ENCODE measurements around the gene CDH13.

CDH13 gene

DNA sequence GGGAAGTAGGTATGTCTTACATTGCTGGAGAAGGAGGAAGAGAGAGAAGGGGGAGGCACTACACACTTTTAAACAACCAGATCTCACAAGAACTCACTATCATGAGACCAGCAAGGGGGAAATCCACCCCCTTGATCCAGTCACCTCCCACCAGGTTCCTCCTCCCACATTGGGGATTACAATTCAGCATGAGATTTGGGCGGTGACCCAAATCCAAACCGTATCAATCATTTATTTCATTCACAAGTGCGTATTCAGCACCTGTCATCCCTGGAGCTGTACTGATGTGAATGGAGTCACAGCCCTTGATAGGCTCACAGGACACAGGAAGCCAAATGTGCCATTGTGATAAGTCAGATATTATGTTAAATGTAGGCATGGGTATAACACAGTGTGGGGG, 952.7 kb downstream of the CDH13 start:
- no peak for DNase-seq (ENCODE audit: low read depth)

- DNase-seq (ENCODE audit: low read depth): no peak
Observed at GRCh38 chr16:83581082-83581481, 954.3 kb downstream of the CDH13 start.

GRCh38 chr16:83581994-83582747, 955.4 kb downstream of the CDH13 start:
- DNase-seq (ENCODE audit: low read depth): no peak

GRCh38 chr16:83586036-83586435, 959.3 kb downstream of the CDH13 start:
- DNase-seq (ENCODE audit: low read depth): no peak

- DNase-seq (ENCODE audit: low read depth): no peak
Observed at GRCh38 chr16:83586461-83587200, 959.9 kb downstream of the CDH13 start.

DNA sequence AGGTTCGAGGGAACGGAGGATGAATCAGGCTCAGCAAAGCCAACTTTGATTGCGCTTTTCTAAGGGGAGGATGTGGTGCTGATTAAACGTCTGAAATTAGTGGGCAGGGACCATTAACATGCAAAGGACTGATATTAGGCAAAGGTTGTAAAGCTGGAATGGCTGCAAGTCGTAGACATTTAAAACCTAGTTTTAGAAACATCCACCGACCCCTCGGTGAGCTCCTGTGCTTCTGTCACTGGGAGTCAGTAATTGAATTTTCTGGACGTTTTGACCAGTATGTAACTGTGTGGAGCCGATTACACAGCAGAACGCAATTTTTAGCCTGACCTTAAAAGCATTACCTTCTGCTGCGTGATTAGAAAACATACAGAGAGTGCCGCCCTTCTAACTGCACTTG, 960.4 kb downstream of the CDH13 start:
- DNase-seq (ENCODE audit: low read depth): no peak

- DNase-seq (ENCODE audit: low read depth): no peak
Observed at GRCh38 chr16:83588070-83588469, 961.3 kb downstream of the CDH13 start.

DNA sequence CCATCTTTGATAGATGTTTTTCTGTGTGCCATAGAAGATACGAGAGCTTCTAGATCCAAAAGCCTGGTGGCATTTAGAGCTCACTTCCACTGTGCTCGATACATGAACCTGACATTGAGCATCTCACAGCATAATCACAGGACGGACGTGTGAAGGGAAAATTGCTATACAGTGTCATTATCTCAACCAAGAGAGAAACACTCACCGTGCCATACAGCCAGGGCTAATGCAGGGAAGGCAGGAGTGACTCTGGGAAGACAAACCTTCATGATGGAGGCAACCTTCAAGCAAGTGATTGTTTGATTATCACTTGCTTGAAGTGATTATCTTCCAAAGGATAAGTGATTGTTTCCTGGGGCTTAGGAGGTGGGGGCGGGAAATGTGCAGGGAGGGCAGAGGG, 962.8 kb downstream of the CDH13 start:
- DNase-seq (ENCODE audit: low read depth): no peak

GRCh38 chr16:83592778-83593177, 966.0 kb downstream of the CDH13 start:
- DNase-seq (ENCODE audit: low read depth): no peak

GRCh38 chr16:83599789-83600462, 973.2 kb downstream of the CDH13 start:
- DNase-seq (ENCODE audit: low read depth): no peak

DNA sequence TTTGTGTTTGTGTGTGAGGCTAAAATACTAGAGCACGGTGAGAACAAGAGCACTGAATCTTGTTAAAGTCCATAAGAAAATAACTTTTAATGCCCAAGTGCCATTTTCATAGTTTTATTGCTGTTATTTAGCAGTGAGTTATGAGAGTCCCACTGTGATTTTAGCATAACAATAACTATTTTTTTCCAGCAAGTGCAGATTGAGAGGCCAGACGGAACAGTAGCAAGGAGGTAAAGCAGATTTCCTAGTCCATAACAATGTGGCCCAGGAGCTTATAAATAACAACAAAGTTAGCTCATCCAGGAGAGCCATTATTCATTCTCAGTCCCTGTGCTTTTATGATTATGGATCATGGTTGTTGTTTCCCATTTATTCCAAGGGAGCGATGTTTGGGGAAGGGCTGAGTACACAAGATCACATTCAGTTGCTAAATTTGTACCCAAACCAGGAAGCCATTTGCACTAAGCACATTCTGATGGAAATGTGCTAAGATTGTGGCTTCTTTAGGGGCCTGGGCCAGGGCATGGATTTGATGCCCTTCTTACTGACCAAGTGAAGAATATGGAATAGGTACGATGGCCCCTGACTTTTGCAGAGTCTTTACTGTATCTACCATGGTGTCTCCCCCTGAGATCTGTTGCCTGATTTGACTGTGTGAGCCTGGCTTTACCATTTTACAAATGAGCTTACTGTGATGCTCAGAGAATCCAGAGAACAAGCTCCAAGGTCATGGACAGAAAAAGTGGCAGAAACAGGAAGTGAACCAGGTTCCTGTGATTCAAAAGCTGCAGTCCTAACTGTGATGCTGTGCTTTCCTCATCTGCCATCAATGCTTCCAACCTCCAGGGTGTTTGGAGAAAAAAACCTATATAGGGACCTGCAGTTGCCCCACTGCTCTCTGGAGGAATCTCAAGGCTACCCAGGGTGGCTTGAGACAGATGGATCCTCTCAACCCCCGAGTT, 976.3 kb downstream of the CDH13 start:
- DNase-seq (ENCODE audit: low read depth): no peak

DNA sequence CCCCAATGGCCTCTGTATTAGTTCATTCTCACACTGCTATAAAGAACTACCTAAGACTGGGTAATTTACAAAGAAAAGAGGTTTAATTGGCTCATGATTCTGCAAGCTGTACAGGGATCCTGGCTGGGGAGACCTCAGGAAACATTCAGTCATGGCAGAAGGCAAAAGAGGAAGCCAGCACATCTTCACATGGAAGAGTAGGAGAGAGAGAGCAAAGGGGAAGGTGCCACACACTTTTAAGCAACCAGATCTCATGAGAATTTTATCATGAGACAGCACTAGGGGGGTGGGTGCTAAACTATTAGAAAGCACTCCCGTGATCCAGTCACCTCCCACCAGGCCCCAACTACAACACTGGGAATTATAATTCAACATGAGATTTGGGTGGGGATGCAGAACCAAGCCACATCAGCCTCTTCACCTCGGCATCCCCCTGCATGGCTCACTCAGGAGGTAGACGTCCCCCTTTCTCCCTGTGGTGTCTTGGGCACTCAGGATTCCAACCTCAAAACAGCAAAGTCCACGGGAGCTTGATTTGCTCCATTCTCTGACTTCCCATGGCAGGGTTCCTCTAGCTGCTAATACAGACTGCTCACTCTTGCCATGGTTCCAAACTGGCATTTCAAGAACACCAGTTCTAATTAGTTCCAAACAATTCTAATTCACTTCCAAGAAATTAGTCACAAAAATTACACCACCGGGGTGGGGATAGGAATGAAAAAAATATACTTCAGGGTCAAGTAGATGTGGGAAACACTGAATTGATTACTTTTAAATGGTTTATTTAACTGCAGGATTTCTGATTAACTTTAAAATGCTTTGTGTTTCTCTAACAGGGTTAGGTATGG, 977.2 kb downstream of the CDH13 start:
- no peak for DNase-seq (ENCODE audit: low read depth)

DNA sequence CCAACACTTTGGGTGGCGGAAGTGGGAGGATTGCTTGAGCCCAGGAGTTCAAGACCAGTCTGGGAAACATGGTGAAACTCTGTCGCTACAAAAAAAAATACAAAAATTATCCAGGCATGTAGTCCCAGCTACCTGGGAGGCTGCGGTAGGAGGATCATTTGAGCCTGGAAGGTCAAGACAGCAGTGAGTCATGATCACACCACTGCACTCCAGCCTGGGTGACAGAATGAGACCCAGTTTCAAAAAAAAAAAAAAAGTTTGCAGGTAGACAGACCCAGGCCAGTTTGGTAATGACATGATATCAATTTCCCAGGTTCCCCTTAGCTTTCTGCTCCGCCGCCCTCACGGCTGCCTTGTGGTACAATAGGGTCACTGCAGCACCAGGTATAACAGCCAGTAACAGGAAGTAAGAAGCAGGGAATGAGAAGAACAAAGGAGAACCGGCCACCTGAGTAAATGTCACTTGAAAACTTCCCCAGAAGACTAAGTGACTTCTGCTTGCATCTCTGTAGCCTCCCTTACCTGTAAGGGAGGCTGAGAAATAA, 979.8 kb downstream of the CDH13 start:
- DNase-seq (ENCODE audit: low read depth): no peak

DNA sequence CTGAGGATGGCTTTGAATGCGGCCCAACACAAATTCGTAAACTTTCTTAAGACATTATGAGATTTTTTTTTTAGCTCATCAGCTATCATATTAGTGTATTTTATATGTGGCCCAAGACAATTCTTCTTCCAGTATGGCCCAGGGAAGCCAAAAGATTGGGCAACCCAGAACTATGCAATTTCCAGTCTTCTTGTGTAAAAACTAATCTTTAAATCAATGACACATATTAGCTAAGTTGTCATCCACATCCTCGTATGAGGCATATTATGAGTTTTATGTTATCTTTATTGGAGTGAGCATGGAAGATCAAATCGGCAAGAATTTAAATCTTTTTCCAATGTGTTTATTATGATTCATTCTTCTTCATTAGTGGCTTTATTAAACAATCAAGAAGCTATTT, 982.4 kb downstream of the CDH13 start:
- DNase-seq (ENCODE audit: low read depth): no peak

DNA sequence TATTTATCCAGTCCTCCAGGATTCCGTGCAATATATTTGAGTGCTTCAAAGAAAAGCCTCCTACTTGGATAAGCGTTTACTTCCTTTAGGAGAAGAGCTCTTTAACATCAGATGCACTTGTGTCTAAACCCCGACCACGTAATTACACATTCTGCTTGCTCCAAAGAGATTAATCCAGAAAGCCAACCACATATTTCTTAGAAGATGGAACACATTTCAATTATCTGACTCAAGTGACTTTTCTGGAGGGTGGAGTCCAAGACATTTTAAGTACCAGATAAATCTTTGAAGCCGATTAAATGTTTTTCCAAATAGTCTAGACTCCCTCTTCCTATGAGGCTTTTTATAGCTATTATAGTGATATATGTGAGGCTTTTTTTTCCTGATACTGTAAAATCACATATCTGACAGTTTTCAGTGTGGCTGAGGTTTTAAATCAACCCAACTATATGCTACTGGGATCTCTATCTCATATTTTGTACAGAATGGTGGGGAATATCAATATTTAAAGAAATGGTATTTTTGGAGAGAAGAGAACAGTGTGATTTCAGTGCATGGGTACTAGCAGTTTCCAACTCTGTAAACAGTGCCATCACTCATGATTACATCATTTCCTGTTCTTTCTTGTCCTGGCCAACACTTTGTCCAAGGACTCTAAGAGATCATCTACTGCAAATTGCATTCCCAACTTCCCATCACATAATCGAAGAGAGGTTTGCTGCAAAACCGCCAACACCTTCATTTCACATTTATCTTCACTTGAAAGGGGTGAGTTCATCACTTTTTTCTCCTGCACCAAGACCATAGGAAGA, 988.6 kb downstream of the CDH13 start:
- no peak for DNase-seq (ENCODE audit: low read depth)

DNA sequence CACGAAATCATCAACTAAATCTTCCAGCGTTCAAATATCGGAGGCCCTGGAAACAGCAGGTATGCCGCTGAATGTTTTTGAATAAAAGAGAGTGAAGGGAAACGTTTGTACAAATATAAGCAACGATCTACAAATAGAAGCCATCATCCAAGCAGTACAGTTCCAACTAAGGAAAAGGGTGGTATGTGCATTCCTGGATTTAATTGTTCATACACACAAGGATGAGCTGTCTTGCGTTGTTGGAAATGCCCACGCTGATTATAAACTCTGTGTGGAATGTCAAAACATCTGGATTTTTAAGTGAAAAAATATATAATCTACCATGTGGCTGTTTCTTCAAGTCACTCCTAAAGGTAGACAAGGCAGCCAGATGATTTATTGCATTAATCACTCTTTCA, 989.2 kb downstream of the CDH13 start:
- DNase-seq (ENCODE audit: low read depth): no peak

GRCh38 chr16:83619381-83620150, 992.8 kb downstream of the CDH13 start:
- DNase-seq (ENCODE audit: low read depth): no peak

- no peak for DNase-seq (ENCODE audit: low read depth)
Observed at GRCh38 chr16:83622010-83622409, 995.2 kb downstream of the CDH13 start.

GRCh38 chr16:83623091-83623730, 996.4 kb downstream of the CDH13 start:
- no peak for DNase-seq (ENCODE audit: low read depth)

Data from stimulated activated CD8-positive, alpha-beta memory T cell treated with anti-CD3 and anti-CD28 coated beads, Interleukin-12 subunit alpha, Interleukin-12 subunit beta, amount 100 ng/mL, for 4 hours (primary cell).